ENCODE data around the gene NUDT19. TPM values are rescaled to one million over a fixed set of nuclear protein-coding genes. Genes with fewer than 3 reads are reported as not detected.

Gene NUDT19
- total RNA-seq, 1 donor from 2014 or later: 6.3 TPM

DNA sequence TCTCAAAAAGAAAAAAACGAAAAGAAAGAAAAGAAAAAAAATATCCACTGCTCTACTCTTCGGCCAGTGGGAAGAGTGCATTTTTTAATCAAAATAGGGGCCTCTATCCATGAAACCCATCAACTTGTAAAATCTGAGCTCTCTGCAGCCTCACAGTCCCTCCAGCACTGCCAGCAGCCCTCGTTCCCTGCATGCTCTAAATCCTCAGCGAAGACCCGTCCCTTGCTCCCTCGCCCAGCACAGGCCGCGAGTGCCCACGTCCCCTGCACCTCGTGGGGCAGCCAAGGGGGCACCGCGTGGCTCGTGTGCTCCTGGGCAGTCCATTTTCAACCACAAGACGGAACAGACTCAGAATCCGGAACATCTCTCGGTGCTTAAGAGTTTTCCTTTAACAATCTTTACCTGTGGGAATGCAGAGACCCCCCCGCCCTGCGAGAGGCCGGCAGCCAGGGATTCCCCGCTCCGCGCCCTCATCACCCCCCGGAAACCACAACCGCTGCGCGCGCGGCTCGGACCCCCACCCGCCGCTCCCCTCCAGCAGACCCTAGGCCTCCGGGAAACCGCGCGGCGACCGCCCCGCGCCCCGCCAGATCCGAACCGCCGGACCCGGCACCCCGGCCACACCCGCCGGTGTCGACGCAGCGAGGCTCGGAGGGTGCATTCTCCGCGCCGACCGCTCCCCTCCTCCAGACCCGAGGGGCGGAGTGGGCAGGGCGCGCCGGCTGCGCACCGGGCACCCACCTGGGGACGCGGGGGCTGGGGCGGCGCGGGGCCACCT lies 17.3 kb upstream of the NUDT19 start:
- peaks cover 32 to 63% (median 47%) of the 10 kb centered on the region in 3 donors for H3K4me1 ChIP-seq (ENCODE audit: control insufficient read depth in 3 of 3, insufficient read depth in 3 of 3, low read length in 3 of 3)
- H3K36me3 ChIP-seq (ENCODE audit: control insufficient read depth in 3 of 3, insufficient read depth in 3 of 3, low read length in 3 of 3): peaks cover 0 to 7% (median 3%) of the 10 kb centered on the region in 3 donors
- peak overlapping the region; percentile 47 to 82 (median 78) for H3K9ac ChIP-seq (ENCODE audit: low read depth in 1 of 3, low read length in 3 of 3)
- H3K27me3 ChIP-seq (ENCODE audit: control insufficient read depth in 3 of 3, insufficient read depth in 3 of 3, low read length in 3 of 3): peaks cover 0 to 15% (median 10%) of the 10 kb centered on the region in 3 donors
- no peaks in the 10 kb centered on the region for H3K9me3 ChIP-seq (ENCODE audit: control insufficient read depth in 3 of 3, low read length in 3 of 3)
- peak overlapping the region; percentile 85 to 97 (median 93) for H3K4me3 ChIP-seq (ENCODE audit: low read length in 3 of 3)
- H3K27ac ChIP-seq (ENCODE audit: low read depth, low read length): peak overlapping the region; percentile 93

DNA sequence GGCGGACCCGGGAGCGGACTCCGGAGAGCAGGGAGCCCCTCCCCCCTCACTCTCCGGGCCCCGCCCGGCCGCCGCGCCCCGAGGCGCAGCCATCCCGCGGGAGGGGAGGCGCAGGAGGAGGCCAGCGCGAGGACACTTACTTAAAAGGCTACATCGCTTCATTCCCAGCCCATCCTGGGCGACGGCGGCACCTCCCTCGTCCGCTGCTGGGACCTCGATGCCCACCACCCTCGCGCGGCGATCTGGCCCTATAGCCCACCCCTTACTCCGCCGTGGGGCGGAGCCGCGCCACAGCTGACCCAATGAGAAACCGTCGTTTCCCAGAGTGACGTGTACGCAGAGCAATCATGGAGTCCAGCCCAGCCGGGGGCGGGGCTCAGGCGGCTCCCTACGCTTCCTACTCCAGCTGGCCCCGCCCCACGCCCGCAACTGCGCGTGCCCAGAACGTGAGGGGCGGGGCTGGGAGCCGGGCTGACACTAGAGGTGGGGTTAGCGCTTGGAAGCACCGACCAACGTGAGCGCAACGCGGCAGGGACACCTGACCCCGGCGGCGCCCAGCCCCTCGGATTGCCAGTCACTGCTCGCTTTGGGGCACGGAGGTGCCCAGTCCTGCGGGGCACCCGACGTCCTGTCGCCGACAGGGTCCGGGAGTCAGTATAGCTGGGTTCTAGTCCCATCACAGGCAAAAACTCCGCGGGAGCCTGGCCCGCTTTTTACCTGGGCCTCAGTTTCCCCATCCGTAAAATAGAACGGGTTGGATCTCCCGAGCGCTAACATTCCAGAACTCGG lies 16.5 kb upstream of the NUDT19 start, which contains the start of gene ANKRD27:
Gene ANKRD27 (minus strand): TSS at position 250 of the 789 bp plus-strand sequence. CDS start 16,165 bp downstream, outside the sequence.
- Histone ChIP-seq H3K9ac (ENCODE audit: low read depth in 1 of 3, low read length in 3 of 3) (peak within 1 kb of the TSS; percentile 76 to 83 (median 78)), H3K27ac (ENCODE audit: low read depth, low read length) (peak within 1 kb of the TSS; percentile 93), H3K4me1 (ENCODE audit: control insufficient read depth in 3 of 3, insufficient read depth in 3 of 3, low read length in 3 of 3) (peaks cover 32 to 56% (median 40%) of the 10 kb centered on the region in 3 donors), H3K36me3 (ENCODE audit: control insufficient read depth in 3 of 3, insufficient read depth in 3 of 3, low read length in 3 of 3) (peaks cover 0 to 7% (median 0%) of the 10 kb centered on the region in 3 donors), H3K9me3 (ENCODE audit: control insufficient read depth in 3 of 3, low read length in 3 of 3) (no peaks in the 10 kb centered on the region), H3K4me3 (ENCODE audit: low read length in 3 of 3) (peak within 1 kb of the TSS; percentile 85 to 97 (median 93)), H3K27me3 (ENCODE audit: control insufficient read depth in 3 of 3, insufficient read depth in 3 of 3, low read length in 3 of 3) (peaks cover 0 to 15% (median 10%) of the 10 kb centered on the region in 3 donors)

DNA sequence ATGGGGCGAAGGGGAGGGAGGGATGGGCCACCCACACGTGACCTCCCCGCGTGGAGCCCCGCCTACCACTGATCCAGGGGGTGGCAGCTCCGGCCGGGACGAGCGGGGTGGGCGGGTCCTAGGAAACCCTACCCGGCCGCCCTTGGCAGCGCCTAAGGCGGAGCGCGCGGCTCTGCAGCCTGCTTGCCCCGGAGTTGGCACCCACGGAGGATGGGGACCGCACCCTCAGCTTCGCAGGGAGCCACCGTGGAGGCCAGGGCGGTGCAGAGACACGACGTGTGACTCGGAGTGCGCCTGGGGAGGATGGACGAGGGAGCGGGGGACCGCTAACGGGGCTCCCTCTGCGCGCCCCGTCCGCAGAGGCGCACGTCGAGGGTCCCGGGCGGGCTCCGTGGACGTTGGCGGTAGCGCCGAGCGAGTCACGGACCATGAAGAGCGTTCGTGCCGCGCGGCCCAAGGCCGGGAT lies 15.9 kb upstream of the NUDT19 start, which contains the start of gene RGS9BP:
Gene RGS9BP (plus strand): TSS at position 129 of the 466 bp plus-strand sequence. CDS start 416 bp downstream, outside the sequence.
- H3K4me1 ChIP-seq (ENCODE audit: control insufficient read depth in 3 of 3, insufficient read depth in 3 of 3, low read length in 3 of 3): peaks cover 32 to 54% (median 40%) of the 10 kb centered on the region in 3 donors
- H3K36me3 ChIP-seq (ENCODE audit: control insufficient read depth in 3 of 3, insufficient read depth in 3 of 3, low read length in 3 of 3): peaks cover 0 to 7% (median 0%) of the 10 kb centered on the region in 3 donors
- H3K9ac ChIP-seq (ENCODE audit: low read depth in 1 of 3, low read length in 3 of 3): peak within 1 kb of the TSS; percentile 76 to 83 (median 78)
- H3K4me3 ChIP-seq (ENCODE audit: low read length in 3 of 3): peak within 1 kb of the TSS; percentile 85 to 97 (median 93)
- H3K9me3 ChIP-seq (ENCODE audit: control insufficient read depth in 3 of 3, low read length in 3 of 3): no peaks in the 10 kb centered on the region
- H3K27ac ChIP-seq (ENCODE audit: low read depth, low read length): peak within 1 kb of the TSS; percentile 93
- H3K27me3 ChIP-seq (ENCODE audit: control insufficient read depth in 3 of 3, insufficient read depth in 3 of 3, low read length in 3 of 3): peaks cover 0 to 15% (median 10%) of the 10 kb centered on the region in 3 donors

DNA sequence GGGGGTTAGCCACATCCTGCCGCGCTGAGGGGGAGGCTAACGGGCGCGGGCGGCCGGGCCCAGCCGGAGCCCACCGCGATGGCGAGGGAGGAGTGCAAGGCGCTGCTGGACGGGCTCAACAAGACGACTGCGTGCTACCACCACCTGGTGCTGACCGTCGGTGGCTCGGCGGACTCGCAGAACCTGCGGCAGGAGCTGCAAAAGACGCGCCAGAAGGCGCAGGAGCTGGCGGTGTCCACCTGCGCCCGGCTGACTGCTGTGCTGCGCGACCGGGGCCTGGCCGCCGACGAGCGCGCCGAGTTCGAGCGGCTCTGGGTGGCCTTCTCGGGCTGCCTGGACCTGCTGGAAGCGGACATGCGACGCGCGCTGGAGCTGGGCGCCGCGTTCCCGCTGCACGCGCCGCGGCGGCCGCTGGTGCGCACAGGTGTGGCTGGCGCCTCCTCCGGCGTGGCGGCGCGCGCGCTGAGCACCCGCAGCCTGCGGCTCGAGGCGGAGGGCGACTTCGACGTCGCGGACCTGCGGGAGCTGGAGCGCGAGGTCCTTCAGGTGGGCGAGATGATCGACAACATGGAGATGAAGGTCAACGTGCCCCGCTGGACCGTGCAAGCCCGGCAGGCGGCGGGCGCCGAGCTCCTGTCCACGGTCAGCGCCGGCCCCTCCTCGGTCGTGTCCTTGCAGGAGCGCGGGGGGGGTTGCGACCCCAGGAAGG lies 15.3 kb upstream of the NUDT19 start:
- H3K4me1 ChIP-seq (ENCODE audit: control insufficient read depth in 3 of 3, insufficient read depth in 3 of 3, low read length in 3 of 3): peaks cover 32 to 54% (median 40%) of the 10 kb centered on the region in 3 donors
- H3K9me3 ChIP-seq (ENCODE audit: control insufficient read depth in 3 of 3, low read length in 3 of 3): no peaks in the 10 kb centered on the region
- H3K27me3 ChIP-seq (ENCODE audit: control insufficient read depth in 3 of 3, insufficient read depth in 3 of 3, low read length in 3 of 3): peaks cover 0 to 15% (median 10%) of the 10 kb centered on the region in 3 donors
- H3K9ac ChIP-seq (ENCODE audit: low read depth in 1 of 3, low read length in 3 of 3): peak overlapping the region; percentile 61 to 80 (median 78)
- H3K36me3 ChIP-seq (ENCODE audit: control insufficient read depth in 3 of 3, insufficient read depth in 3 of 3, low read length in 3 of 3): peaks cover 0 to 7% (median 0%) of the 10 kb centered on the region in 3 donors
- peak overlapping the region; percentile 78 for H3K27ac ChIP-seq (ENCODE audit: low read depth, low read length)
- peak overlapping the region; percentile 80 to 97 (median 88) for H3K4me3 ChIP-seq (ENCODE audit: low read length in 3 of 3)

DNA sequence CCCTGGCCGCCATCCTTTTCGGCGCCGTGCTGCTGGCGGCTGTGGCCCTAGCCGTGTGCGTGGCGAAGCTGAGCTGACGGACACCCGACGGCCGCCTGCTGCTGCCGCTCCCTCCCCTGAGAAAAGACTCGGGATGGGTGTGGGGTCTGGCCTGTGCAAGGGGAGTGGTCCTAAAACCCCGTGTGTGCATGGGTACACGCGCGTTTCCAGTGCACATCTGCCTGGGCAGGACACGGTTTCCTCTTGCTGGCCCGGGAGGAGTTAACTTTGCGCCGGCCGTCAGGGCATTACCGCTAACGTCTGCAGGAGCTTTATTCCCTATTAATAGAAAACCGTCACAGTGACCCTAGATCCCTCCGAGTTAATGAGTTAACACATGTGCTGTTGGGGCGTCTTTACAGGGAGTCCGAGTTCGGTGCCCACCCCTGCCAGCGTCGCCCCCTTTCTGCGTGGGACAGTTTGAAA lies 14.7 kb upstream of the NUDT19 start:
- peaks cover 31 to 53% (median 40%) of the 10 kb centered on the region in 3 donors for H3K4me1 ChIP-seq (ENCODE audit: control insufficient read depth in 3 of 3, insufficient read depth in 3 of 3, low read length in 3 of 3)
- peak overlapping the region; percentile 78 for H3K27ac ChIP-seq (ENCODE audit: low read depth, low read length)
- peak overlapping the region; percentile 61 to 80 (median 62) for H3K9ac ChIP-seq (ENCODE audit: low read depth in 1 of 3, low read length in 3 of 3)
- peaks cover 0 to 15% (median 10%) of the 10 kb centered on the region in 3 donors for H3K27me3 ChIP-seq (ENCODE audit: control insufficient read depth in 3 of 3, insufficient read depth in 3 of 3, low read length in 3 of 3)
- H3K36me3 ChIP-seq (ENCODE audit: control insufficient read depth in 3 of 3, insufficient read depth in 3 of 3, low read length in 3 of 3): peaks cover 0 to 7% (median 0%) of the 10 kb centered on the region in 3 donors
- no peaks in the 10 kb centered on the region for H3K9me3 ChIP-seq (ENCODE audit: control insufficient read depth in 3 of 3, low read length in 3 of 3)
- H3K4me3 ChIP-seq (ENCODE audit: low read length in 3 of 3): peak overlapping the region; percentile 28 to 97 (median 88)

DNA sequence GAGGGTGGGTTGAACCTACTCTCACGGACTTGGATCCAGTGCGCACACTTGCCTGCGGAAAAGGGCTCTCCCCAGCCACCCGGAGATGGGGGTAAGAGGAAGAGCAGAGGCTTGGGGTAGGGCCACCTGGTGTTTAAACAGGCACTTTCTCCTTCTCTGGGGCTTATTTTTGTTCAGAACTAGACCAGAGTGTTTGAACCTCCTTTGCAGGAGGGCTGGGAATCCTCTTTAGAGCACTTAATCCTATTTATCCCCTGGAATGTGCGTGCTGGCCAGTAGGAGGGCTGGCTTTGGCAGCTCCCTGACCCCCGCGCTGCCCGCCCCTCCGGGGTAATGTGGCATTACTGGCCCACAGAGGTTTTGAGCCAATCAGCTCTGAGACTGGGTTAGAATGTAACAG lies 14.0 kb upstream of the NUDT19 start:
- H3K36me3 ChIP-seq (ENCODE audit: control insufficient read depth in 3 of 3, insufficient read depth in 3 of 3, low read length in 3 of 3): peaks cover 0 to 4% (median 0%) of the 10 kb centered on the region in 3 donors

DNA sequence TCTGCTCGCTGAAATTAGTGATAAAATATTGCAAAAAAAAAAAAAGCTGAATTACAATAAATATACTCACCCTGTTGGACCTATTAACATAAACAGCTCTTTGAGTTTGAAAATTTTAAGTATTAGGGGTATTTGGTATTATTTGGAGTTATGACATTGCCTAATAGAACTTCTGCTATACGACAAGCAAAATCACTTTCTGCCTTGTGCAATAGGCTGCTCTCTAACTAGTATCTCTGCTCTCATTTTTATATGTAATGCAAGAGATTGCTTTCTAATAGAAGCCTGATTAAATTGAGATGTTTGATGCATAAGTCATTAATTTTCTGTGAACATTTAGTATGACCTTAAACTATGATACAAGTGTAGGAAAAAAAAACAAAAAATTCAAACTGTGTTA lies 10.6 kb upstream of the NUDT19 start:
- H3K36me3 ChIP-seq (ENCODE audit: control insufficient read depth in 3 of 3, insufficient read depth in 3 of 3, low read length in 3 of 3): no peaks in the 10 kb centered on the region
- H3K9ac ChIP-seq (ENCODE audit: low read depth in 1 of 3, low read length in 3 of 3): no peak overlapping the region
- H3K4me3 ChIP-seq (ENCODE audit: low read length in 3 of 3): no peak overlapping the region
- H3K27ac ChIP-seq (ENCODE audit: low read depth, low read length): no peak overlapping the region
- H3K9me3 ChIP-seq (ENCODE audit: control insufficient read depth in 3 of 3, low read length in 3 of 3): no peaks in the 10 kb centered on the region
- H3K4me1 ChIP-seq (ENCODE audit: control insufficient read depth in 3 of 3, insufficient read depth in 3 of 3, low read length in 3 of 3): peaks cover 7 to 18% (median 13%) of the 10 kb centered on the region in 3 donors
- peaks cover 0 to 12% (median 10%) of the 10 kb centered on the region in 3 donors for H3K27me3 ChIP-seq (ENCODE audit: control insufficient read depth in 3 of 3, insufficient read depth in 3 of 3, low read length in 3 of 3)

More for the DNA sequence above, 14.0 kb upstream of the NUDT19 start:
- no peaks in the 10 kb centered on the region for H3K9me3 ChIP-seq (ENCODE audit: control insufficient read depth in 3 of 3, low read length in 3 of 3)
- peaks cover 28 to 45% (median 35%) of the 10 kb centered on the region in 3 donors for H3K4me1 ChIP-seq (ENCODE audit: control insufficient read depth in 3 of 3, insufficient read depth in 3 of 3, low read length in 3 of 3)
- H3K27ac ChIP-seq (ENCODE audit: low read depth, low read length): peak overlapping the region; percentile 78
- H3K4me3 ChIP-seq (ENCODE audit: low read length in 3 of 3): peak overlapping the region; percentile 28 to 97 (median 88)
- peaks cover 0 to 15% (median 10%) of the 10 kb centered on the region in 3 donors for H3K27me3 ChIP-seq (ENCODE audit: control insufficient read depth in 3 of 3, insufficient read depth in 3 of 3, low read length in 3 of 3)
- peak overlapping the region; percentile 61 to 80 (median 62) for H3K9ac ChIP-seq (ENCODE audit: low read depth in 1 of 3, low read length in 3 of 3)

DNA sequence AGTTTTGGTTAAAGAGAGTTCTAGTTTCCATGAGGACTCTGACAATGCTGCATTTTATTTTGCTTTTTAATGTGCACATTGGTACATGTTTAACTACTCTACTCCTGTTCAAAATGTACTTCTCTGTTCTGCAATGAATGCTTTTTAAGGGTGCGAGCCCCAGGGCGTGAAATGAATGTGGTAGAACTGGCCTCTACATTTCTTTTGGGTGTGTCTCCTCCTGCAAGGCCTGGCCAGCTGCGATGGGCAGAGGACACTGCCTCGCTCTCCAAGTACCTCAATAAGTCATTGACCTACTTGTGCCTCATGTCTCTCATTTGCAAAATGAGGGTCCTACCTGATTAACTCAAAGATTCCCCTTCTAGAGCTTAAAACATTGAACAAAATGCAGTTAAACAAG lies 9.3 kb upstream of the NUDT19 start:
- Histone ChIP-seq H3K4me1 (ENCODE audit: control insufficient read depth in 3 of 3, insufficient read depth in 3 of 3, low read length in 3 of 3) (peaks cover 3 to 5% (median 3%) of the 10 kb centered on the region in 3 donors), H3K36me3 (ENCODE audit: control insufficient read depth in 3 of 3, insufficient read depth in 3 of 3, low read length in 3 of 3) (no peaks in the 10 kb centered on the region), H3K27me3 (ENCODE audit: control insufficient read depth in 3 of 3, insufficient read depth in 3 of 3, low read length in 3 of 3) (peaks cover 0 to 1% (median 0%) of the 10 kb centered on the region in 3 donors), H3K27ac (ENCODE audit: low read depth, low read length) (no peak overlapping the region), H3K9me3 (ENCODE audit: control insufficient read depth in 3 of 3, low read length in 3 of 3) (no peaks in the 10 kb centered on the region), H3K9ac (ENCODE audit: low read depth in 1 of 3, low read length in 3 of 3) (no peak overlapping the region), H3K4me3 (ENCODE audit: low read length in 3 of 3) (no peak overlapping the region)

Measured in skeletal muscle tissue (tissue), 4 donors.